Kidney tubule cell (primary cell): ENCODE measurements around the gene MAGEB6B.
"Not testable (repeated sequence)": the region's sequence is repeated elsewhere in the genome, so short reads cannot be mapped to it uniquely, and the experiment has no call there.

Source experiments
- DNase-seq: peaks from one replicate; pipeline ENCODE4 v3.0.0-alpha.2; 2018; ENCODE audit warnings: low spot score

MAGEB6B gene, protein sequence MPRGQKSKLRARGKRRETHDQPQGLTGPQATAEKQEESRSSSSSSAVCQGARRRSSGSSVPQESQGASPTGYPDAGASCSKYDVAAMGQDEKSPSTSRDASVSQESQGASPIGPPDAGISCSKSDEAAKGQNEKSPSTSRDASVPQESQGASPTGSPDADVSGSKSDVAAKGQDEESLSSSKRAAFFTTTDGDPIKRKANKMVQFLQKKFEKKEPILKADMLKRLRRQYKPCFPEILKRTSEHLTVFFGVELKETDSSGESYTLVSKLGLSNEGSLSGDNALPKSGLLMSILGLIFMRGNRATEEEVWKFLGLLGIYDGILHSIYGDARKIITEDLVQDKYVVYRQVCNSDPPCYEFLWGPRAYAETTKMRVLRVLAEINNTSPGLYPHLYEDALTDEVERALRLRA

DNA sequence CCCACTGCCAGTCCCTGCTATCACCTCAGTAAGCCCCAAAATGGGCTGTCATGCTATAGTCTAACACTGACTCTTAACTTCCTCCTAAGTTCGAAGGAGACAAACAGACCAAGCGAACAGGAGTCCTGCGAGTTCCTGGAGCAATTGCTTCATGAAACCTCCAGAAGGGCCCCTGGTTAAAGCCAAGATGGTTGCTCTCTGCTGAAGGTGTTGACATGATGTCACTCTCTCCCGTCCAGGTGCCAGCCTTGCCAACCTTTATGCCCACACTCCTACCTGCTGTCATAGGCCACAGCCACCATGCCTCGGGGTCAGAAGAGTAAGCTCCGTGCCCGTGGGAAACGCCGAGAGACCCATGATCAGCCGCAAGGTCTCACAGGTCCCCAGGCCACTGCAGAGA is at the start of gene MAGEB6B:
TSS of gene MAGEB6B (plus strand) at position 301 of the 400 bp plus-strand sequence. CDS start at position 301, 0 bp downstream.
- no peak for DNase-seq

DNA sequence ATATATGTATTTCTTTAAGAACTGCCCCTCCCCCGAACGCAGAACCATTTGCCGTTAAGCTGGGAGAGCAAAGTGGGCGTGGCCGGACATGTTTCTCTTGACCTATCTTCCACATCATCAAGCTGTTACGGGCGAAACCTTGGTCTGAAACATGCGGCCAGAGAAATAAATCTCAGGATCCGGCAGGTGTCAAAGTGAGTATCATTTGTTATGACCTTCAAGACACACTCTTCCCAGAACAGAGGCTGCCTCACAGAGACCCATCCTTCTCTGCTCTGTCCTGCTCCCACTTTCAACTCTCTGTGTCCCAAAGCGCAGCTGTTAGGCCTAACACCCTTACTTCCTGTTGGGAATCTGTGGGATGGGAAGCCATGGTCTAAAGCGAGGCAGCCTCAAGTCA is 22.1 kb upstream of the MAGEB6B start, which contains the start of gene MAGEB18:
TSS of gene MAGEB18 (plus strand) at position 70 of the 400 bp plus-strand sequence. CDS start 643 bp downstream, outside the sequence.
- no peak for DNase-seq

GRCh38 chrX:26146024-26146423 is 14.4 kb upstream of the MAGEB6B start:
- DNase-seq, result no peak

DNA sequence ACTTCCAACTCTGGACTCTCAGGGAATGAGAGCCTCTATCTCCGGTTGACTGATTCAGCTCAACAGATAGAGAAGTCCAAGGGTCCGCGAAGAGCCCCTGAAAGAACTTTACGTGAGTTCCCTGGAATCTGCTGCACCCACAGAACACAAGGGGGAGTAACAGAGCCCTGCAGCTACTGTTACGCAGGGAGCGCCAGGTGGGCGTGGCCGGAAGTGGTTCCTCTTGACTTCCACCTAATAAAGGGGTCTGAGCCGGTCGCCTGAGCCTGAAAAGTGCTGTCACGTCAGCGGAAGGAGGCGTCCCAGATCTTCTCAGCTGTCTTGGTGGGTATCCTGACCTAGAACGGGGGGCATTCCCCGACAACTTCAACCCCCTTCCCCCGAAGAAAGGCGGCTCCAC is 31.8 kb downstream of the MAGEB6B start, which contains the start of gene MAGEB6:
TSS of gene MAGEB6 (plus strand) at position 237 of the 400 bp plus-strand sequence. CDS start 1,407 bp downstream, outside the sequence.
- DNase-seq, result no peak

GRCh38 chrX:26203561-26203960 is 43.2 kb downstream of the MAGEB6B start:
- DNase-seq, result no peak

DNA sequence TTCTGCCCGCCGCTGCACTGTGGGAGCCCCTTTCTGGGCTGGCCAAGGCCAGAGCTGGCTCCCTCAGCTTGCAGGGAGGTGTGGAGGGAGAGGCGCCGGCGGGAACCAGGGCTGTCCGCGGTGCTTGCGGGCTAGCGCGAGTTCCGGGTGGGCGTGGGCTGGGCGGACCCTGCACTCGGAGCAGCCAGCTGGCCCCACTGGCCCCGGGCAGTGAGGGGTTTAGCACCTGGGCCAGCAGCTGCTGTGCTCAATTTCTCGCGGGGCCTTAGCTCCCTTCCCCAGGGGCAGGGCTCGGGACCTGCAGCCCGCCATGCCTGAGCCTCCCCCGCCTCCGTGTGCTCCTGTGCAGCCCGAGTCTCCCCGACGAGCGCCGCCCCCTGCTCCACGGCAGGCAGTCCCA is 44.3 kb downstream of the MAGEB6B start:
- DNase-seq, result not testable (repeated sequence)

DNA sequence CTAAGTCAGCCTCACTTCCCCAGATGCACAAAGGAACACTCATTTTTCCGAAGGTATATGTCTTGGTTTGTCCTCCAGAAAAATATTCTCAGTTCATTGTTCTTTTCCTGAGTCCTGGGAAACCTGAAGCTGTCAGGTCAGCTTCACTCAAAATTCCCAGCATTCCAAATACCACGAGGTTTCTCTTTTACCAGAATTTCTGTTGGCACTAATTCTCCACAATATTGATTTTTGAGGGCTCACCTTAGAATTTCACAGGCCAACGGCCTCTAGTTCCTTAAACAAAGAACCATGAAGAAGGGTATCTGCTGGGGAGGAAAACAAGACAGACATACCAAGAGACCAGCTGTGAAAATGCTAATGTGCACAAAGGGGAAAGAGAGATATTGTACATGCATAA is 47.6 kb downstream of the MAGEB6B start:
- no peak for DNase-seq
